HepG2 (cell line): ENCODE results near the gene CLIC3. TPM values are rescaled to one million over a fixed set of nuclear protein-coding genes. Genes with fewer than 3 reads are reported as not detected.

ENCODE experiments used
- BCLAF1 ChIP-seq: fragments of 450-650 bp; IDR thresholded peaks from 2 replicates; pipeline ENCODE4 v1.6.1; 2017; ENCODE audit warnings: mild to moderate bottlenecking
- CCAR2 ChIP-seq: fragments of 200-400 bp; formaldehyde crosslinking; optimal IDR thresholded peaks from 2 replicates; pipeline ENCODE3; 2018; ENCODE audit warnings: low read depth, mild to moderate bottlenecking, low read length, moderate library complexity
- DNMT3B ChIP-seq: conservative IDR thresholded peaks from 2 replicates; pipeline ENCODE4 v1.6.1; 2016; ENCODE audit warnings: missing biosample characterization, control low read depth
- ERF ChIP-seq: IDR thresholded peaks from 2 replicates; pipeline ENCODE4 v1.6.1; 2018; ENCODE audit warnings: missing biosample characterization, missing genetic modification reagents
- FOXA1 ChIP-seq, 2 experiments: fragments of 450-650 bp in 1 of 2; sonication (generic) in 1 of 2; formaldehyde crosslinking in 1 of 2; IDR thresholded peaks; 2 replicates each; pipeline versions ENCODE4 v1.4.0 to v1.6.1; 2016 to 2020; ENCODE audit warnings: missing genetic modification reagents in 1 of 2
- IRF1 ChIP-seq: sonication (generic); formaldehyde crosslinking; IDR thresholded peaks from 2 replicates; pipeline ENCODE4 v1.4.0; 2020; ENCODE audit warnings: low read depth, mild to moderate bottlenecking, missing genetic modification reagents
- MED13 ChIP-seq: sonication (generic); formaldehyde crosslinking; IDR thresholded peaks from 2 replicates; pipeline ENCODE4 v1.5.0; 2020; ENCODE audit warnings: missing genetic modification reagents
- THYN1 ChIP-seq: sonication (generic); formaldehyde crosslinking; IDR thresholded peaks from 2 replicates; pipeline ENCODE4 v1.8.1; 2023; ENCODE audit warnings: low read depth, mild to moderate bottlenecking, moderate library complexity, missing genetic modification reagents, borderline replicate concordance
- ZBTB26 ChIP-seq: IDR thresholded peaks from 2 replicates; pipeline ENCODE4 v1.6.1; 2016; ENCODE audit warnings: missing compliant biosample characterization, missing genetic modification reagents, borderline replicate concordance
- ZIK1 ChIP-seq: sonication (generic); formaldehyde crosslinking; IDR thresholded peaks from 2 replicates; pipeline ENCODE4 v1.5.0; 2020; ENCODE audit warnings: mild to moderate bottlenecking, low read depth, missing genetic modification reagents, borderline replicate concordance
- ZKSCAN1 ChIP-seq: fragments of 150-350 bp; IDR thresholded peaks from 2 replicates; pipeline ENCODE4 v1.6.1; 2014; ENCODE audit warnings: low read length
- ZNF160 ChIP-seq: sonication (generic); formaldehyde crosslinking; IDR thresholded peaks from 2 replicates; pipeline ENCODE4 v1.8.0; 2022; ENCODE audit warnings: mild to moderate bottlenecking, inconsistent platforms, missing genetic modification reagents
- ZNF17 ChIP-seq: sonication (generic); formaldehyde crosslinking; IDR thresholded peaks from 2 replicates; pipeline ENCODE4 v1.5.0; 2020; ENCODE audit warnings: mild to moderate bottlenecking, missing genetic modification reagents
- ZNF329 ChIP-seq: sonication (generic); formaldehyde crosslinking; IDR thresholded peaks from 2 replicates; pipeline ENCODE4 v1.9.0; 2021; ENCODE audit warnings: low read depth, mild to moderate bottlenecking, missing genetic modification reagents
- ZNF7 ChIP-seq: IDR thresholded peaks from 2 replicates; pipeline ENCODE4 v1.6.1; 2016; ENCODE audit warnings: missing biosample characterization, missing genetic modification reagents
- ZNF776 ChIP-seq: sonication (generic); formaldehyde crosslinking; IDR thresholded peaks from 2 replicates; pipeline ENCODE4 v1.4.0; 2020; ENCODE audit warnings: mild to moderate bottlenecking, missing genetic modification reagents
- ZNF777 ChIP-seq: sonication (generic); formaldehyde crosslinking; IDR thresholded peaks from 2 replicates; pipeline ENCODE4 v1.4.0; 2020; ENCODE audit warnings: missing genetic modification reagents
- ZNF816 ChIP-seq: sonication (generic); formaldehyde crosslinking; IDR thresholded peaks from 2 replicates; pipeline ENCODE4 v1.8.0; 2022; ENCODE audit warnings: missing genetic modification reagents, mild to moderate bottlenecking, borderline replicate concordance
- polyA plus RNA-seq, 8 experiments: library from polyadenylated mRNA; depleted of rRNA in 3 of 8; stranded (reverse) in 7 of 8; unstranded in 1 of 8; fragments of >200 nt; fragmentation: Illumina TruSeq in 4 of 8; extraction: Trizol in 4 of 8; gene quantifications; 2 replicates each; pipeline versions ENCODE4 v1.2.1 to v1.2.3, GENCODE V29; 2011 to 2016; ENCODE audit warnings: low read depth in 4 of 8, missing spikeins in 1 of 8, mixed read lengths in 1 of 8; ENCODE audit not compliant: insufficient read depth in 1 of 8
- total RNA-seq, 5 experiments: library from RNA; depleted of rRNA; stranded (reverse); fragments of >200 nt; fragmentation: Illumina TruSeq; extraction: Trizol; gene quantifications; 2 replicates each; pipeline ENCODE4 v1.2.3, GENCODE V29; 2016; ENCODE audit warnings: low read depth in 1 of 5
- TF ChIP-seq, protein P1 (sequence below): sonication (generic); formaldehyde crosslinking; IDR thresholded peaks from 2 replicates; pipeline ENCODE4 v1.4.0; 2020; ENCODE audit warnings: mild to moderate bottlenecking, missing genetic modification reagents, borderline replicate concordance

Gene CLIC3
- total and polyA plus RNA-seq, 2 of the 13 experiments (the other 11 are each of a cell fraction or from before 2014, with no cell fraction given), result 0.51 to 1.5 TPM

- no peak for TF ChIP-seq FOXA1 (IDR thresholded peaks at IDR 0.05)
- no peak for TF ChIP-seq FOXA1 (CRISPR knock-in tag; IDR thresholded peaks at IDR 0.05)
- no peak for TF ChIP-seq ZNF17 (CRISPR knock-in tag)
- peak; percentile 47; the same call in 1 of the 2 replicates for TF ChIP-seq ZNF160 (CRISPR knock-in tag)
- TF ChIP-seq ZNF777 (CRISPR knock-in tag), result peak; percentile 64
- TF ChIP-seq MED13 (CRISPR knock-in tag), result peak; percentile 70
- no peak for TF ChIP-seq THYN1 (CRISPR knock-in tag)
- TF ChIP-seq, protein P1, sequence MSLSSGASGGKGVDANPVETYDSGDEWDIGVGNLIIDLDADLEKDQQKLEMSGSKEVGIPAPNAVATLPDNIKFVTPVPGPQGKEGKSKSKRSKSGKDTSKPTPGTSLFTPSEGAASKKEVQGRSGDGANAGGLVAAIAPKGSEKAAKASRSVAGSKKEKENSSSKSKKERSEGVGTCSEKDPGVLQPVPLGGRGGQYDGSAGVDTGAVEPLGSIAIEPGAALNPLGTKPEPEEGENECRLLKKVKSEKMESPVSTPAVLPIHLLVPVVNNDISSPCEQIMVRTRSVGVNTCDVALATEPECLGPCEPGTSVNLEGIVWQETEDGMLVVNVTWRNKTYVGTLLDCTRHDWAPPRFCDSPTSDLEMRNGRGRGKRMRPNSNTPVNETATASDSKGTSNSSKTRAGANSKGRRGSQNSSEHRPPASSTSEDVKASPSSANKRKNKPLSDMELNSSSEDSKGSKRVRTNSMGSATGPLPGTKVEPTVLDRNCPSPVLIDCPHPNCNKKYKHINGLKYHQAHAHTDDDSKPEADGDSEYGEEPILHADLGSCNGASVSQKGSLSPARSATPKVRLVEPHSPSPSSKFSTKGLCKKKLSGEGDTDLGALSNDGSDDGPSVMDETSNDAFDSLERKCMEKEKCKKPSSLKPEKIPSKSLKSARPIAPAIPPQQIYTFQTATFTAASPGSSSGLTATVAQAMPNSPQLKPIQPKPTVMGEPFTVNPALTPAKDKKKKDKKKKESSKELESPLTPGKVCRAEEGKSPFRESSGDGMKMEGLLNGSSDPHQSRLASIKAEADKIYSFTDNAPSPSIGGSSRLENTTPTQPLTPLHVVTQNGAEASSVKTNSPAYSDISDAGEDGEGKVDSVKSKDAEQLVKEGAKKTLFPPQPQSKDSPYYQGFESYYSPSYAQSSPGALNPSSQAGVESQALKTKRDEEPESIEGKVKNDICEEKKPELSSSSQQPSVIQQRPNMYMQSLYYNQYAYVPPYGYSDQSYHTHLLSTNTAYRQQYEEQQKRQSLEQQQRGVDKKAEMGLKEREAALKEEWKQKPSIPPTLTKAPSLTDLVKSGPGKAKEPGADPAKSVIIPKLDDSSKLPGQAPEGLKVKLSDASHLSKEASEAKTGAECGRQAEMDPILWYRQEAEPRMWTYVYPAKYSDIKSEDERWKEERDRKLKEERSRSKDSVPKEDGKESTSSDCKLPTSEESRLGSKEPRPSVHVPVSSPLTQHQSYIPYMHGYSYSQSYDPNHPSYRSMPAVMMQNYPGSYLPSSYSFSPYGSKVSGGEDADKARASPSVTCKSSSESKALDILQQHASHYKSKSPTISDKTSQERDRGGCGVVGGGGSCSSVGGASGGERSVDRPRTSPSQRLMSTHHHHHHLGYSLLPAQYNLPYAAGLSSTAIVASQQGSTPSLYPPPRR (CRISPR knock-in tag), result 0 out of 2 replicates have a peak, but pooled peaks have one; percentile 38
- no peak for TF ChIP-seq ZKSCAN1
- TF ChIP-seq DNMT3B (CRISPR knock-in tag), result no peak
- TF ChIP-seq ZNF329, result peak; percentile 86; the same call in 1 of the 2 replicates
- no peak for TF ChIP-seq ZNF7
- no peak; the same call in 1 of the 2 replicates for TF ChIP-seq ZNF776 (CRISPR knock-in tag)
- 0 out of 2 replicates have a peak, but pooled peaks have one; percentile 22 for TF ChIP-seq ERF (CRISPR knock-in tag)
- TF ChIP-seq ZNF816 (CRISPR knock-in tag), result peak; percentile 72; the same call in 1 of the 2 replicates
- no peak for TF ChIP-seq CCAR2
- no peak for TF ChIP-seq ZBTB26 (CRISPR knock-in tag)
- TF ChIP-seq BCLAF1, result no peak
- no peak for TF ChIP-seq IRF1 (CRISPR knock-in tag)
- 0 out of 2 replicates have a peak, but pooled peaks have one; percentile 23 for TF ChIP-seq ZIK1 (CRISPR knock-in tag)
These were observed 46.3 kb downstream of the CLIC3 start (continued) for GRCh38 chr9:136949817-136950655.
